AG09309 (cell line): ENCODE measurements around the gene TBR1.

Experiments used
- DNase-seq: peaks from one replicate; pipeline ENCODE4 v3.0.0-alpha.2; 2010; ENCODE audit warnings: low read depth
- H3K4me3 ChIP-seq: 2 replicates; pipeline ENCODE4 v1.5.1; 2011; ENCODE audit warnings: mild to moderate bottlenecking, low read depth, low read length, moderate library complexity; ENCODE audit not compliant: control insufficient read depth
- CTCF ChIP-seq: IDR thresholded peaks from 2 replicates; pipeline ENCODE4 v1.5.1; 2011; ENCODE audit warnings: mild to moderate bottlenecking, low read depth, low read length, inconsistent platforms; ENCODE audit not compliant: insufficient read depth, control insufficient read depth; ENCODE audit errors: missing control alignments

The TBR1 gene

GRCh38 chr2:161426922-161427663, 11.0 kb downstream of the TBR1 start:
- TF ChIP-seq CTCF: peak; percentile 59
- no peak overlapping the region for H3K4me3 ChIP-seq
- no peak for DNase-seq

- no peak overlapping the region for H3K4me3 ChIP-seq
- TF ChIP-seq CTCF: no peak
- DNase-seq: no peak
Observed at GRCh38 chr2:161427664-161428587, 11.8 kb downstream of the TBR1 start.

DNA sequence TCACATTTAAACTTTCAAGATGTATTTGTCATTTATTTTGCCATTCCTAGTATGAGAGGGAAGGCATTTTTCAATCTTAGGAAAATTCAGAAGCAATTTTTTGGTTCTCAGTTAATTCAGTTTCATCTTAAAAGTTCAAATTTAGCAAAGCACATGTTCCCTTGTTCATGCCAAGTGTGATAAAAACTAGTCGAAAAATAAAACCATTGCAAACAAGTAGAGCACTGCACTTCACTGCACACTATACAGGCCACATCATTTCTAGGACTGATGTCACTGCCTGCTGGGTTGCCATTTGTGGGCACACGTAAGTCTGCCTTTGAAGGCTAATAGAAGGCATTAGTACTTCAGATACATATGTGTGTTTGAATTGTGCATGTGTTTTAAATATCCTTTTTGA, 14.3 kb downstream of the TBR1 start:
- no peak for DNase-seq
- no peak overlapping the region for H3K4me3 ChIP-seq
- TF ChIP-seq CTCF: no peak

- H3K4me3 ChIP-seq: no peak overlapping the region
- no peak for DNase-seq
- no peak for TF ChIP-seq CTCF
Observed at GRCh38 chr2:161432107-161432506, 16.0 kb downstream of the TBR1 start.

- no peak overlapping the region for H3K4me3 ChIP-seq
- no peak for DNase-seq
- no peak for TF ChIP-seq CTCF
Observed at GRCh38 chr2:161434118-161434517, 18.0 kb downstream of the TBR1 start.

GRCh38 chr2:161436411-161436810, 20.3 kb downstream of the TBR1 start:
- H3K4me3 ChIP-seq: no peak overlapping the region
- peak; percentile 80 for DNase-seq
- no peak for TF ChIP-seq CTCF
